GM12892 (cell line): ENCODE data around the gene PIRT.

Experiments used
- POLR2A ChIP-seq: IDR thresholded peaks from 2 replicates; pipeline ENCODE4 v1.6.1; 2011; ENCODE audit warnings: low read depth, low read length, control low read depth
- POLR2AphosphoS5 ChIP-seq: IDR thresholded peaks from 2 replicates; pipeline ENCODE4 v1.6.1; 2011; ENCODE audit warnings: low read depth, low read length, control low read depth
- TAF1 ChIP-seq: IDR thresholded peaks from 2 replicates; pipeline ENCODE4 v1.6.1; 2011; ENCODE audit warnings: low read depth, mild to moderate bottlenecking, control low read depth, low read length, borderline replicate concordance

DNA sequence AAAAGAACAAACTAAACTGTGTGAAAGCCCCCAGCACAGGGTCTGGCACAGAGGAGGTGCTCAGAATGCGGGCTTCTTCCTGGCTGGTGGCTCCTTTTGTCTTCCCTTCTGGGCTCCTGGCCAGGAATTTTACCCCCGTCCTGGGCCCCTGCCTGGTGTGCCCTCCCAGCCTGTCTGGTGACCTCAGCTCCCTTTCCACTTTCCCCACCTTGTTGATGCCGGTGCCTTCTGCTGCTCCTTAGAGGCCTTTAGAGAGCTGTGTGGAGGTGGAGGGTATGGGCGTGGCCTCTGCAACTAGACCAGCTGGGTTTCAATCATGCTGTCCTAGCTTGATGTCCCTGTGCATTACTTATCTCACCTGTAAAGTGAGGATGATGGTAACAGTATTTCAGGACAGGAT lies 16.8 kb downstream of the PIRT start:
- no peak for TF ChIP-seq POLR2A
- TF ChIP-seq POLR2AphosphoS5, result no peak
- no peak for TF ChIP-seq TAF1
